ENCODE data around the gene ZNF831.

GRCh38 chr20:59117526-59117925 lies 46.1 kb upstream of the ZNF831 start:
- no peak for TF ChIP-seq CTCF (IDR thresholded peaks at IDR 0.05; ENCODE audit: low read depth, low read length, poor library complexity, severe bottlenecking)
- no peak for TF ChIP-seq EZH2phosphoT487 (IDR thresholded peaks at IDR 0.05; ENCODE audit: borderline replicate concordance, low read length)
